Type B pancreatic cell (in vitro differentiated cells): ENCODE results near the gene CABLES2. TPM values are rescaled to one million over a fixed set of nuclear protein-coding genes. Genes with fewer than 3 reads are reported as not detected.

ENCODE experiments used
- DNase-seq: peaks from one replicate; pipeline ENCODE4 v3.0.0; 2021; ENCODE audit warnings: mixed read lengths; ENCODE audit not compliant: unreplicated experiment; ENCODE audit errors: extremely low spot score
- H3K27ac Mint-ChIP-seq: 2 replicates; pipeline ENCODE4 v1.8.0; 2021; ENCODE audit warnings: mild to moderate bottlenecking, mixed read lengths
- H3K27me3 Mint-ChIP-seq: 2 replicates; pipeline ENCODE4 v1.8.0; 2021; ENCODE audit warnings: mixed read lengths
- H3K36me3 Mint-ChIP-seq: 2 replicates; pipeline ENCODE4 v1.8.0; 2021; ENCODE audit warnings: mixed read lengths
- H3K4me1 Mint-ChIP-seq: one replicate; pipeline ENCODE4 v1.8.0; 2021; ENCODE audit warnings: mixed read lengths; ENCODE audit not compliant: unreplicated experiment
- H3K4me3 Mint-ChIP-seq: 2 replicates; pipeline ENCODE4 v1.8.0; 2021; ENCODE audit warnings: mild to moderate bottlenecking, mixed read lengths
- H3K9me3 Mint-ChIP-seq: 2 replicates; pipeline ENCODE4 v1.8.0; 2021; ENCODE audit warnings: mixed read lengths
- CTCF ChIP-seq: fragments of 200-600 bp; sonication (generic); conservative IDR thresholded peaks from 2 replicates; pipeline ENCODE4 v1.5.0; 2021; ENCODE audit warnings: antibody characterized with exemption, mild to moderate bottlenecking
- total RNA-seq: library from RNA; stranded (reverse); gene quantifications from 2 replicates; pipeline ENCODE4 v1.2.1, GENCODE V29; 2021; ENCODE audit warnings: low replicate concordance

Gene CABLES2
- total RNA-seq, 1 donor from 2014 or later, result 18.4 TPM

GRCh38 chr20:62371588-62372041 lies 35.5 kb downstream of the CABLES2 start:
- peaks cover 13% of the 10 kb centered on the region for H3K4me1 Mint-ChIP-seq
- no peaks in the 10 kb centered on the region for H3K9me3 Mint-ChIP-seq
- H3K27ac Mint-ChIP-seq, result no peak overlapping the region
- H3K4me3 Mint-ChIP-seq, result no peak overlapping the region
- H3K36me3 Mint-ChIP-seq, result no peaks in the 10 kb centered on the region
- H3K27me3 Mint-ChIP-seq, result no peaks in the 10 kb centered on the region
- no peak for DNase-seq
- TF ChIP-seq CTCF, result no peak

- TF ChIP-seq CTCF, result no peak
- no peaks in the 10 kb centered on the region for H3K36me3 Mint-ChIP-seq
- no peaks in the 10 kb centered on the region for H3K27me3 Mint-ChIP-seq
- peaks cover 13% of the 10 kb centered on the region for H3K4me1 Mint-ChIP-seq
- H3K9me3 Mint-ChIP-seq, result no peaks in the 10 kb centered on the region
- no peak overlapping the region for H3K27ac Mint-ChIP-seq
- no peak overlapping the region for H3K4me3 Mint-ChIP-seq
- no peak for DNase-seq
Observed at GRCh38 chr20:62370807-62371587, 36.1 kb downstream of the CABLES2 start.

GRCh38 chr20:62370115-62370806 lies 36.8 kb downstream of the CABLES2 start:
- no peaks in the 10 kb centered on the region for H3K36me3 Mint-ChIP-seq
- no peaks in the 10 kb centered on the region for H3K9me3 Mint-ChIP-seq
- no peak for TF ChIP-seq CTCF
- no peaks in the 10 kb centered on the region for H3K27me3 Mint-ChIP-seq
- peaks cover 13% of the 10 kb centered on the region for H3K4me1 Mint-ChIP-seq
- no peak overlapping the region for H3K27ac Mint-ChIP-seq
- H3K4me3 Mint-ChIP-seq, result no peak overlapping the region
- no peak for DNase-seq

GRCh38 chr20:62369815-62370114 lies 37.3 kb downstream of the CABLES2 start:
- Mint-ChIP-seq H3K27me3 (no peaks in the 10 kb centered on the region), H3K4me1 (peaks cover 13% of the 10 kb centered on the region), H3K27ac (no peak overlapping the region), H3K36me3 (no peaks in the 10 kb centered on the region), H3K9me3 (no peaks in the 10 kb centered on the region), H3K4me3 (no peak overlapping the region)
- TF ChIP-seq CTCF, result no peak
- DNase-seq, result no peak

DNA sequence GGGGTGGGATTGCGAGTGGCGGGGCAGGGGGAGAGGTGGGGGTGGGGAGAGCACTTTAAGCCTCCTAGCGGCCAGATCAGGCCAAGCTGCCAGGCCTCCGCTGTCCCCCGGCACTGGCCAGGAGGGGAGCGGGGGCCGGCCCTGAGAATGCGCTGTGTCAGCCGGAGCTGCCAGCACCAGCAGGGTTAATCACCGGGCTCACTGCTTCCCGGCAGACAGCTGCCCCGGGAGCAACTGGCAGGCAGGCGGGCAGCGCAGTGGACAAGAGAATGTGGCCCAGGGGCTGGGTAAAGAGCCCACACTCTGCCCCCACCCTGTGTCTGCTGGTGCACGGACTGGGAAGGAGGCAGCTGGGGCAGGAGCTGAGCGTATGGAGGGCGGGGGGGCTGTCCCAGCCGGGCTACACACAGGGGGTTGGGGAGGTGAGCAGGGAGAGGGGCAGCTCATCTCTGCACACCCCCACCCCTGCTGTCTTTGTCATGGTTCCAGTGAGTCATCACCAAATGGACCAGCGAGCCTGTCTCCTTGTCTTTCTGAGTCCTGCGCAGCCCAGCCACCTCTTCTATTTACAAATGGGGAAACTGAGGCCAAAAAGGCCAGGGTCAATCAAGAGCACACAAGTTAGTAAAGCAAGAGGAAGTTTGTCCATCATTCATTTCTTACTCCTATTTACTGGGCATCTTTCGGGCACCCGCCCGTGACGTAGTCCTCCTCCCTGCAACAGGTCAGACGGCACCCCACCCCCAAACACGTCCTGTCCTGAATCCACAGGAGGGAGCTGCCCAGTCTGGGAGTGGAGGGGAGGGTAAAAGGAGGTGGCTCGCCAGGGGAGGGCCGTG lies 37.9 kb downstream of the CABLES2 start:
- peak overlapping the region; percentile 75 for H3K27ac Mint-ChIP-seq
- no peak for DNase-seq
- H3K9me3 Mint-ChIP-seq, result no peaks in the 10 kb centered on the region
- no peaks in the 10 kb centered on the region for H3K27me3 Mint-ChIP-seq
- peaks cover 9% of the 10 kb centered on the region for H3K4me1 Mint-ChIP-seq
- peak overlapping the region; percentile 77 for H3K4me3 Mint-ChIP-seq
- no peaks in the 10 kb centered on the region for H3K36me3 Mint-ChIP-seq
- TF ChIP-seq CTCF, result peak; percentile 83
